Measurements from ENCODE around the gene TTC34.
"Not testable (repeated sequence)": the region's sequence is repeated elsewhere in the genome, so short reads cannot be mapped to it uniquely, and the experiment has no call there.

Gene TTC34

GRCh38 chr1:2800664-2801045 is 838 bp downstream of the TTC34 start:
- in situ Hi-C loops (cut with MboI; ENCODE audit: low sequenced_read_pairs): no loop called here

- in situ Hi-C loops (cut with MboI; ENCODE audit: low sequenced_read_pairs): no loop called here
These were observed 1.5 kb downstream of the TTC34 start for GRCh38 chr1:2799811-2800663.

- in situ Hi-C loops (cut with MboI; ENCODE audit: low sequenced_read_pairs): not testable (repeated sequence)
These were observed 2.5 kb downstream of the TTC34 start for GRCh38 chr1:2798958-2799357.

- in situ Hi-C loops (cut with MboI; ENCODE audit: low sequenced_read_pairs): no loop called here
These were observed 3.8 kb downstream of the TTC34 start for GRCh38 chr1:2797741-2798016.

GRCh38 chr1:2796890-2797740 is 4.4 kb downstream of the TTC34 start:
- in situ Hi-C loops (cut with MboI; ENCODE audit: low sequenced_read_pairs): no loop called here

GRCh38 chr1:2795926-2796325 is 5.6 kb downstream of the TTC34 start:
- in situ Hi-C loops (cut with MboI; ENCODE audit: low sequenced_read_pairs): no loop called here

- in situ Hi-C loops (cut with MboI; ENCODE audit: low sequenced_read_pairs): no loop called here
These were observed 10.3 kb downstream of the TTC34 start for GRCh38 chr1:2791027-2791760.

- in situ Hi-C loops (cut with MboI; ENCODE audit: low sequenced_read_pairs): no loop called here
These were observed 11.4 kb downstream of the TTC34 start for GRCh38 chr1:2789986-2790581.

GRCh38 chr1:2789164-2789985 is 12.1 kb downstream of the TTC34 start:
- in situ Hi-C loops (cut with MboI; ENCODE audit: low sequenced_read_pairs): no loop called here

GRCh38 chr1:2788506-2789163 is 12.9 kb downstream of the TTC34 start:
- in situ Hi-C loops (cut with MboI; ENCODE audit: low sequenced_read_pairs): no loop called here

- in situ Hi-C loops (cut with MboI; ENCODE audit: low sequenced_read_pairs): no loop called here
These were observed 14.2 kb downstream of the TTC34 start for GRCh38 chr1:2787163-2787911.

GRCh38 chr1:2786329-2787162 is 14.9 kb downstream of the TTC34 start:
- in situ Hi-C loops (cut with MboI; ENCODE audit: low sequenced_read_pairs): no loop called here

GRCh38 chr1:2785631-2786328 is 15.7 kb downstream of the TTC34 start:
- in situ Hi-C loops (cut with MboI; ENCODE audit: low sequenced_read_pairs): no loop called here

- in situ Hi-C loops (cut with MboI; ENCODE audit: low sequenced_read_pairs): no loop called here
These were observed 16.5 kb downstream of the TTC34 start for GRCh38 chr1:2784854-2785630.

GRCh38 chr1:2783435-2784397 is 17.8 kb downstream of the TTC34 start:
- in situ Hi-C loops (cut with MboI; ENCODE audit: low sequenced_read_pairs): no loop called here

- in situ Hi-C loops (cut with MboI; ENCODE audit: low sequenced_read_pairs): no loop called here
These were observed 18.4 kb downstream of the TTC34 start for GRCh38 chr1:2783069-2783434.

Data from HL-60/S4 treated with retinoic acid at 250 ng/mL for 4 days and 3 days (cell line).